ENCODE data around the gene YKT6.
A peak's percentile ranks its signal among the peaks of the same experiment; 100 is the strongest.
"Not testable (repeated sequence)": the region's sequence is repeated elsewhere in the genome, so short reads cannot be mapped to it uniquely, and the experiment has no call there.

YKT6 gene

DNA sequence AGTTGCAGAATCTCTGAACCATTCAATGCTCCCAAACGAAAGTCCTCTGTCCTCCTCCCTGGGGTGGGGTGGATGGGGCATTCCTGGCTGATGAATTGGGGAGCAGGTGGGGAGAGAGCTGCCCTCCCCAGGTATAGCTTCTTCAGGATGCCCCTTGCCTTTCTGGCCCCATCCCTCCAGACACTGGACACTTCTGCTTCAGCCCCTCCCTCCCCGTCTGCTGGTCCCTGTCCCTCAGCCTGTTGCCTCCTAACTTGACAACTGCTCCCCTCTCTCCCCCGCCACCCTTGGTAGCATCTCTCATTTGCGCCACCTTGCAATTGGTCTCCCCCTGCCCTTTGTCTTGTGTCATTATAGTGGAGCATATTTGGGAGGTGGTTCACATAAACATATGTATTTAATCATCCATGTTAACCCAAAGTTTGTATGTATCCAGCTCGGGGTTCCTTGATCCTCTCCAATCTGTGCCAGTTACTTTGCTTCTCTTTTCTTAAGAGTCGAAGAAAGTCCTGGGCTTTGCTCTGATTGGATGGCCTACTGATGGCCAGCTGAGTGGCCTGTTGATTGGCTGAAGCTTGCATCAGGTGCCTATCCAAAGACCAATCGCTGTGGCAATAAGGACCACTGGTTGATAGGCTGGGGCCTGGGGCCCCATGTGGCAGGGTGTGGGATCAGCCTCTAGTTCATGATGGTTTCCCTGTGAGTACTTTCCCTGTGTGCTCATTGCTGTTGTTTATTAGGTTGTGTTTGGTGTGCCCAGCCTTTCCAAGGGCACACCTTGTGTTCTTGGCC lies 7.6 kb upstream of the YKT6 start:
- no peak for DNase-seq (ENCODE audit: low read depth in 2 of 2)

GRCh38 chr7:44194069-44194468 lies 6.7 kb upstream of the YKT6 start:
- no peak for DNase-seq (ENCODE audit: low read depth in 2 of 2)

DNA sequence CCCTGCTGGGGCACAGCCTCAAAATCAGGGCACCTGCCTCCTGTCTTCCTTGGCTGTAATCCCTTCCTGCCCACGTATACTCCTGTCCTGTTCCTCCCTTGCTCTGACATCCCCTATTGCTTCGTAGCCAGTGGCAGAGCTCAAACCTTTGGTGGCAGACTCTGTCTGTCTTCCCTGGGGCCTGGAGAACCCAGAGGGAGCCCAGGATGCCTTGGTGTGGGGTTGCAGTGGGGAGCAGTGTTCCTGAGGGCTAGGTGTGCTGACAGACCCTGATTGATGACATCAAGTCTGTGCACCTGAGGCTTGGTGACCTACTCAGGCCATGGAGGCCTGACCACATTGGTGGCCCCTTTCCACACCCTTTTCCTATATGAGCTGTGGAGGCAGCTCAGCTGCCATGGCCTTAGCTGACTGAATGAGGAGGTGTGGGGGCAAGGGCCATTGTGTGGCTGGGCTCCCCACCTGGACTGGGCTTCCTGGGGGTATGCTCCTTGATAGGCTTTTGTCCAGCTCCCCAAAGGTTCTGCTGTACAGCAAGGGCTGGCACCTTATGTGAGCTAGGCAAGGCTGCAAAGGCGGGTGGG lies 6.1 kb upstream of the YKT6 start:
- DNase-seq (ENCODE audit: low read depth in 2 of 2) = no peak

DNA sequence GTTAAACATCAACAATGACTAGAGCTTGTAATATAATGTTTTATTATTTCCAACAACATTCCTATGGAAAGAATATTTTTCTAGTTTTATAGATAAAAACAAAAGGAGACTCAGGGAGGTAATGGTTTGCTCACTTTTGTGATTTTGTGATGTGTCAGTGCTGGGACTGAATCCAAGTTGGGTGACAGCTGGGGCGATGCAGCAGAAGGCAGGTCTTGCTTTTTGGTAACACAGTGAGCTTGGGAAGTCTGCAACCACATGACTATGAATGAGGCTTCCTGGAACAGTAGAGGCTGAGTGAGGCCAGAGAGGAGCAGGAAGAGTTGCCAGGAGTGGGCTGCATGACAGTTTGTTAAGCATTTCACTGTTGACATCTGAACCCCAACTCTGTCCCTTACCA lies 4.9 kb upstream of the YKT6 start:
- no peak for DNase-seq (ENCODE audit: low read depth in 2 of 2)

DNA sequence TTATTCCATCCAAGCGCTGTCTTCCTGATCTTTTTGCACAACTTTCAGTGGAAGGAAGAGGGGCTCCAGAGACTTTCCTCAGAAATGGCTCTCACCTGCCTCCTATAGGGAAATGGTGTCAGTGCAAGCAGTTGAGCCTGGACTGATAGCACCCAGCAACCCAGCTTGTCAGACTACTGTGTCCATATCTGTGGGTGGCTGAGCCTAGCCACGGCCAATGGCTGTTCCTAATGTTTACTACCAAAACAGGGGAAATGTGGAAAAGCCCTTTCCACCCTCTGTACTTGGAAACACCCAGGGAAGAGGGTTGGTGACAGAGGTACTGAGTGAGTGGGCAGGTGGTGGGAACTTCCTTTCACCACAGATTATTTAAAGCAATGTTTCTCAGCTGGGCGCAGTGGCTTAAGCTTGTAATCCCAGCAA lies 4.3 kb upstream of the YKT6 start:
- DNase-seq (ENCODE audit: low read depth in 2 of 2) = peak; percentile 15

DNA sequence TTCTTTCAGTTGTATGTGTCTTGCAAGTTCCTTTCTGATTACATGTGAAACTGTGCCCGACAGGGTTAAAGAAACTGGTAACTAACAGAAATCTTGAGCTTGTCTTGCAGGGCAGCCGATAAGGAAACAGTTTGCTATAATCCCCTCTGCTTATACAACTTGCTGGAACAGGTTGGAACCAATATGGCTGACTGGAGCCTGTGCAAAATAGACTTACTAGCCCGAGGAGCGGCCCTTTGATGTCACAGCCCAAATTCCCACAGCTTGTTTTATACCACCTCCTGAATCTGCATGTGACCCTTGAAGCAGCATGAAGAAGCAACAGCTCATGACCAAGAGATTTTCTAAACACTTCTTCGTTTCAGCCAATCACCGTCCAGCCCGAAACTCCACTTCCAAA lies 3.3 kb upstream of the YKT6 start:
- DNase-seq (ENCODE audit: low read depth in 2 of 2) = no peak

- not testable (repeated sequence) for DNase-seq (ENCODE audit: low read depth in 2 of 2)
Observed at GRCh38 chr7:44200163-44200562, 615 bp upstream of the YKT6 start.

DNA sequence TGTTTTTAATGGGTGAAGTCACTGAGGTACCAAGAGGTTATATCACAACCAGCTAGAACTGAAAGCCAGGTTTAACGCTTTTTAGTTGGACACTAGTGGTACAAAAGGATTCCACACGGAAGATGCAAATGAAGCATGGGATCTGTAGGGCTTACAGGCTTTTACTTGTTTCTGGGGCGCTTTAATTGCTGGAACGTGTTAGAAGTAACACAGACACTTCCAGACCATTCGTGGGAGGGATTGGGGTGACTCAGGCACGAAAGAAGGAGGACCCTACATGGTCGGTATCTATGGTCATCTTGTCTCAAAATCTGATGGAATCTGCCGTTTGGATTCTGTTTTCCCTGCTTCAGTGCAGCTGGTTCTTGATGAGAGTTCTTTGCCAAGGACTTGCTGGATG lies 1.0 kb downstream of the YKT6 start:
- DNase-seq (ENCODE audit: low read depth in 2 of 2) = no peak

GRCh38 chr7:44206008-44206407 lies 5.2 kb downstream of the YKT6 start:
- no peak for DNase-seq (ENCODE audit: low read depth in 2 of 2)

DNA sequence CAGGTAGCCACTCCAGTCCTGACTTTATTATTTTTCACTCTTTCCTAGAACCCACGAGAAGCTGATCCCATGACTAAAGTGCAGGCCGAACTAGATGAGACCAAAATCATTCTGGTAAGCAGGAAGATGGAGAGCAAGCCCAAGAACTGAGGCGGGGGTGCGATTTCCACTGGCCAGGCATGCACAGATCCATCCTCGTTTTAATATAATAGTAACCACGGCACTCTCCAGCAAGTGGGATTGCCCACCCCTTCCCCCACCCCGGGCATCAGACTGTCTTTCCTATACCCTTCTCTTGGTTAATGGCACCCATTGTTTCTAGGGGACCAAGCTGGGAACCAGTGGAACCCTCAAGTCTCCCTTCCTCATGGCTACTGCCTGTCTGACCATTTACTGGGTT lies 7.3 kb downstream of the YKT6 start:
- DNase-seq (ENCODE audit: low read depth in 2 of 2) = no peak

GRCh38 chr7:44210107-44210506 lies 9.3 kb downstream of the YKT6 start:
- DNase-seq (ENCODE audit: low read depth in 2 of 2) = no peak

DNA sequence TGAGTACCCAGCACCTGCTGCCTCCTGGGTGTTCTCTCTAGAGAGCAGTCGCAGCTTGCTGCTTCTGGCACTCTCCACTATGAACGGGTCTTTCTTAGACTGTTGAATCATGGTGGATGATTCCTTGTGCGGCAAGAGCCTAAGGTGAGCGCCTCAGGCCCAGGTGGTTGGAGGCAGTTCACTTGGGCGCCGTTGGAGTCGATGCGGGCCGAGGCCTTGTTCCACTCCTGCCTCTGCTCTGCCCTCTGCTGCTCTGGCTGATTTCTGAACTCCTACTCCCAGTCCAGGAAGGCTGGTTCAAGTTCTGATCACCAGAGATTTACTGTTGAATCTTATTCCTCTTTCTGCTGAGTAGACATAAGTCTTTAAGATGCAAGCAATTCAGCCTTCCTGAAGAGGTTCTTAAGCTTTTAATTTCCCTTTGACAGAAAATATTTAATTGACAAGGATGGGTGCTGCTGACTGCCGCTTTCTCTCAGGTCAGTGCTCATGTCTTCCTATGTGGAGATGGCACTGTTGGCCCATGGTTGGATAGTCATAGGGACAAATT lies 10.4 kb downstream of the YKT6 start:
- DNase-seq (ENCODE audit: low read depth in 2 of 2) = no peak

DNA sequence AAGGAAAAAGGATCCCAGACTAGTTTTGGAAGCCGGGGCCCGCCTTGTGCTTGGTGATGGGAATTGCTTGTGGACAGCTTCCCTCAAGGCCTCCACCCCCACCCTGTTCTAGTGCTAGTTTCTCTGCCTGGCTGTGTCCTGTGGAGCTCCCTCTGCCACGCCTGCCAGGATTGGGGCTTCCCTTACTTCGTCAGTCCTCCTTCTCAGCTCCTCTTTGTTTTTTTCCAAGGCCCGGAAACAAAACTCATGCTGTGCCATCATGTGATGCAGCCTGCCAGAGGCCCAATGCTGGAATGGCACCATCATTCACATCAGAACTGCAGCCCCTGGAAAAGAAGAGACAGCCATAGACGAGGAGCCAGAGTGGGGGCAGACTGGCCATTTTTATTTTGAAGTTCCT lies 11.2 kb downstream of the YKT6 start:
- DNase-seq (ENCODE audit: low read depth in 2 of 2) = no peak

DNA sequence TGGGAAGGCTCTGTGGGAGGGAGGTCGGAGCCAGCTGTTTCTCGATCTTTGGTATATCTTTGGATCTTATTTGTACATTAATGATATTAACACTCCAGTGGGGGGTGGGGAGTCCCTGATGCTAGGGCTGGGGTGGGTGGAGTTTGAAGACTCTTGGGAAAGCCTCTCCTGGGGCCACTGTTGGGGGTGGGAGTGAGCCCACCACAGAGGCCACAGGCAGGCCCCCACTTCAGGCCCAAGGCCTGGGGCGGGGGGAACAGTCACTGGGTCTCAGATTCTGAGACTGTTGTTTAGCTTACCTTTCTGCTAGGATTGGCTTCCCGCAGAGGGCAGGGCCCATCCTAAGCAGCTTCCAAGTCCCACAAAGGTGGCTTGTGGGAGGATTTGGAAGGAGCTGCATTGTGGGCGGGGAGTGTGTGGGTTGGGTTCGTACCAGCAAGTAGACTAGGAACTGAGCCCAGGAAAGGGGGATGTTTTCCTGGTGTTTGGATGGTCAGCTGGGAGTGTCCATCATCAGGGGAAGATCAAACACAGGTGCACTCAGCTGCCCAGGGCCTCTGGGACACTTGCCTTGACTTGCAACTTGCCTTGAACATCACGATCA lies 11.9 kb downstream of the YKT6 start:
- DNase-seq (ENCODE audit: low read depth in 2 of 2) = no peak

- DNase-seq (ENCODE audit: low read depth in 2 of 2) = no peak
Observed at GRCh38 chr7:44213206-44213876, 12.6 kb downstream of the YKT6 start.

DNA sequence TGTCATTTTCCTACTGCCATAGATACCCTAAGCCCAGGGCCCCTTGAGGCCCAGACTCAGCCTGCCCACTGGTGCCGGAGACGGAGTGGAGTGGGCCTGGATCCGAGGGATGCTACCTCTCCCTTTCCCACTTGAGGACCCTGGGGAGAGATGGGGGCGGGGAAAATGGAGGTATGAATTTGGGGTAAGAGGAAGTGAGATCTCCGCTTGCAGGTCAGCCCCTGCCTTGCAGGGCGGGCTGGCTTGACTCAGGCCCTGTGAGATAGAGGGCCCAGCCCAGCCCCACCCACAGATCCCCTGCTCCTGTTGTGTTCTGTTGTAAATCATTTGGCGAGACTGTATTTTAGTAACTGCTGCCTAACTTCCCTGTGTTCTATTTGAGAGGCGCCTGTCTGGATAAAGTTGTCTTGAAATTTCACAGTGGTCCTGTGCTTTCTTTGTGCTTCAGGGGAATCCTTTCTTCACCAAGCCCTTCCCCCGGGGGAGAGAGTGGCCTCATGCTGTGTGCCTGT lies 13.2 kb downstream of the YKT6 start:
- DNase-seq (ENCODE audit: low read depth in 2 of 2) = no peak

GRCh38 chr7:44215531-44215930 lies 14.8 kb downstream of the YKT6 start:
- DNase-seq (ENCODE audit: low read depth in 2 of 2) = no peak

- DNase-seq (ENCODE audit: low read depth in 2 of 2) = no peak
Observed at GRCh38 chr7:44216019-44216418, 15.2 kb downstream of the YKT6 start.

DNA sequence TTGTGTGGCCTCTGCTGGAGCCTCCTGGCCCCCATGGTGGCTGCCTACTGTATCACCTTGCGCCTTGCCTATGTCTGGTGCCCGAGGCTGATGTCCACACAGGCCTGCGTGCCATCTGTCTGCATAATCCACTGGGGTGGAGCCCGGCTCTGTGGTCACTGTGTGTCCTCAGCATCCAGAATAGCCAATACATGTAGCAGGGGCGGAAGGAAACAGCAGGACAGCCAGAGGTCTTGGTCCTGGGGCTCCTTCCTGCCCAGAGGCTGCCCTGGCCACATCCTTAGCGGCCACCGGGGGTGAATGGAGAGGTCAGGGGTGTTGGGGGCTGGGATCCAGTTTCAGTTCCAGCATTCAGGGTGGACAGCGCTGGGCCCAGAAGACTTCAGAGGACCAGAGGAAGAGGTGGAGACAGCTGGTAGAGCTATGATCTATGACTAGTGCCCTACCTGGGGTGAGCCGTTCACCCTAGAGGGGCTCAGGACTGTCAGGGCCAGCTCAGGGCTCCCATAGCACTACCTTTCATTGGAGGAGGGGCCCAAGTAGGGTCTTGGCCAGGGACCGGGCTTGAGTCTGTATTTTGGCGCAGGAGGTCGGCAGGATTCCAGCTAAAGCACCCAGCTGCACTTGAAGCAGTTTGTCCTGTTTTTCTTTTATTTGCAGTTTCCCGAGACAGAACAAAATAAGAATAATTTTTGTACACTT lies 15.9 kb downstream of the YKT6 start:
- no peak for DNase-seq (ENCODE audit: low read depth in 2 of 2)

GRCh38 chr7:44217223-44217714 lies 16.5 kb downstream of the YKT6 start:
- no peak for DNase-seq (ENCODE audit: low read depth in 2 of 2)

DNA sequence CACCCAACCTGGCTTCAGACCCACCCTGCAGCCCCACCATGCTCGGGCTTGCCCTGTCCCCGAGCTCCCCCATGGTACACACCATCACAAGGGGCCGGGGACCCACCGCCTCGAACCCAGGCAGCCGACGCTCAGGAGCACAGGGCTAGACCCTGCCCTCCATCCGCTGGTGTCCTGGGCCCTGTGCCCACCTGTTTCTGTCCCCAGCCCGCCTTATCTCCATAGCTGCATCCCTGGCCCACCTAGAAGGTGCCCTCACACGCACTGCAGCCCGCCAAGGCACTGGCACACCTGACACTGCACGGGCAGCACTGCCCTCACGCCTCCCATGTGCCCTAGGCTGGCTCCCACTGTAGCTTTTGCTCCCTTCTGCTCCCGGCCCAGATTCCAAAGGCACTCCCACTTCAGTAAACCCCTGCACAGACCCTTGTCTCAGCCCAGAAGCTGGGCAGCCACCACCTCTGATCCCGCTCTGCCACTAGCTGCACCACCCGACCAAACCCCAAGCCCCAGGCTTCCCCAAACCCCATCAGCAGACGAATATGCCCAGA lies 17.1 kb downstream of the YKT6 start:
- no peak for DNase-seq (ENCODE audit: low read depth in 2 of 2)

All from fibroblast of skin of left biceps (primary cell).